Upper lobe of right lung (tissue), 1 donor: ENCODE measurements around the gene SRBD1. TPM values are rescaled to one million over a fixed set of nuclear protein-coding genes. Genes with fewer than 3 reads are reported as not detected.
A peak's percentile ranks its signal among the peaks of the same experiment; 100 is the strongest.

Experiments
- ATAC-seq: fragments of 200-7000 bp; cut with Tn5 transposase; one replicate; pipeline ENCODE4 v1.9.1; 2020; ENCODE audit warnings: mild to moderate bottlenecking, moderate library complexity
- DNase-seq: peaks from one replicate; pipeline ENCODE4 v3.0.0-alpha.2; 2020
- H3K27ac ChIP-seq: fragments of 200-600 bp; one replicate; pipeline ENCODE4 v1.8.0; 2022
- H3K27me3 ChIP-seq: fragments of 200-600 bp; one replicate; pipeline ENCODE4 v1.8.0; 2022; ENCODE audit warnings: mild to moderate bottlenecking
- H3K36me3 ChIP-seq: fragments of 200-600 bp; one replicate; pipeline ENCODE4 v1.8.0; 2022
- H3K4me1 ChIP-seq: fragments of 200-600 bp; one replicate; pipeline ENCODE4 v1.8.0; 2022
- H3K4me3 ChIP-seq: fragments of 200-600 bp; one replicate; pipeline ENCODE4 v1.8.0; 2022; ENCODE audit warnings: mild to moderate bottlenecking
- H3K9me3 ChIP-seq: fragments of 200-600 bp; one replicate; pipeline ENCODE4 v1.8.0; 2022
- CTCF ChIP-seq: fragments of 200-600 bp; IDR thresholded peaks from one replicate; pipeline ENCODE4 v1.8.0; 2022; ENCODE audit warnings: antibody characterized with exemption
- intact Hi-C: fragments of 100-400 bp; cut with DNase I; formaldehyde crosslinking; loops from one replicate; pipeline ENCODE4 v1.11.0; 2022
- total RNA-seq: library from RNA; stranded (reverse); fragmentation: NEBNext Ultra II Directional; extraction: Animal tissue kit (Norgen Biotek cat#: 25700); gene quantifications from one replicate; pipeline ENCODE4 v1.2.1, GENCODE V29; 2021
- donor health status: DM: no; HTN: yes; CAD: no; lungs with severe emphysema.

SRBD1 gene
- total RNA-seq, 1 donor from 2014 or later, result 19.2 TPM

GRCh38 chr2:45605116-45605515 lies 6.0 kb downstream of the SRBD1 start:
- peaks cover 6% of the 10 kb centered on the region for H3K4me1 ChIP-seq
- H3K36me3 ChIP-seq, result peaks cover 35% of the 10 kb centered on the region
- no peak for TF ChIP-seq CTCF
- no peak for DNase-seq
- no peaks in the 10 kb centered on the region for H3K27me3 ChIP-seq
- no peaks in the 10 kb centered on the region for H3K9me3 ChIP-seq
- H3K27ac ChIP-seq, result no peak overlapping the region
- H3K4me3 ChIP-seq, result no peak overlapping the region
- no peak for ATAC-seq
- intact Hi-C loops, result no loop called here

- intact Hi-C loops, result no loop called here
- H3K4me1 ChIP-seq, result no peaks in the 10 kb centered on the region
- no peak overlapping the region for H3K4me3 ChIP-seq
- peaks cover 43% of the 10 kb centered on the region for H3K36me3 ChIP-seq
- no peak for ATAC-seq
- no peaks in the 10 kb centered on the region for H3K9me3 ChIP-seq
- DNase-seq, result no peak
- no peaks in the 10 kb centered on the region for H3K27me3 ChIP-seq
- no peak overlapping the region for H3K27ac ChIP-seq
- no peak for TF ChIP-seq CTCF
These were observed 8.4 kb downstream of the SRBD1 start for GRCh38 chr2:45602624-45603023.

GRCh38 chr2:45598545-45598944 lies 12.5 kb downstream of the SRBD1 start:
- intact Hi-C loops, result no loop called here
- no peaks in the 10 kb centered on the region for H3K27me3 ChIP-seq
- no peaks in the 10 kb centered on the region for H3K9me3 ChIP-seq
- no peak overlapping the region for H3K4me3 ChIP-seq
- peaks cover 36% of the 10 kb centered on the region for H3K36me3 ChIP-seq
- H3K4me1 ChIP-seq, result peaks cover 14% of the 10 kb centered on the region
- no peak for ATAC-seq
- TF ChIP-seq CTCF, result no peak
- no peak for DNase-seq
- no peak overlapping the region for H3K27ac ChIP-seq

- no peak for TF ChIP-seq CTCF
- peaks cover 32% of the 10 kb centered on the region for H3K36me3 ChIP-seq
These were observed 14.3 kb downstream of the SRBD1 start for GRCh38 chr2:45596761-45597160.

GRCh38 chr2:45595721-45596435 lies 15.2 kb downstream of the SRBD1 start:
- no peak overlapping the region for H3K27ac ChIP-seq
- H3K36me3 ChIP-seq, result peaks cover 23% of the 10 kb centered on the region
- peak; percentile 48 for ATAC-seq
- H3K9me3 ChIP-seq, result no peaks in the 10 kb centered on the region
- DNase-seq, result no peak
- intact Hi-C loops, result no loop called here
- TF ChIP-seq CTCF, result no peak
- no peaks in the 10 kb centered on the region for H3K27me3 ChIP-seq
- no peak overlapping the region for H3K4me3 ChIP-seq
- peaks cover 14% of the 10 kb centered on the region for H3K4me1 ChIP-seq

More at GRCh38 chr2:45596761-45597160, 14.3 kb downstream of the SRBD1 start:
- intact Hi-C loops, result no loop called here
- DNase-seq (no peak), ATAC-seq (no peak)
- Histone ChIP-seq H3K27me3 (no peaks in the 10 kb centered on the region), H3K4me1 (peaks cover 14% of the 10 kb centered on the region), H3K4me3 (no peak overlapping the region), H3K27ac (no peak overlapping the region), H3K9me3 (no peaks in the 10 kb centered on the region)
